Inferior parietal cortex (tissue), 1 donor: Measurements from ENCODE around the gene PPP2R5D.
A peak's percentile ranks its signal among the peaks of the same experiment; 100 is the strongest.
"Not testable (repeated sequence)": the region's sequence is repeated elsewhere in the genome, so short reads cannot be mapped to it uniquely, and the experiment has no call there.

Source experiments
- DNase-seq: peaks from one replicate; pipeline ENCODE4 v3.0.0-alpha.2; 2016; ENCODE audit errors: extremely low spot score

Gene PPP2R5D

GRCh38 chr6:42989923-42990322, 5.6 kb downstream of the PPP2R5D start:
- no peak for DNase-seq

DNA sequence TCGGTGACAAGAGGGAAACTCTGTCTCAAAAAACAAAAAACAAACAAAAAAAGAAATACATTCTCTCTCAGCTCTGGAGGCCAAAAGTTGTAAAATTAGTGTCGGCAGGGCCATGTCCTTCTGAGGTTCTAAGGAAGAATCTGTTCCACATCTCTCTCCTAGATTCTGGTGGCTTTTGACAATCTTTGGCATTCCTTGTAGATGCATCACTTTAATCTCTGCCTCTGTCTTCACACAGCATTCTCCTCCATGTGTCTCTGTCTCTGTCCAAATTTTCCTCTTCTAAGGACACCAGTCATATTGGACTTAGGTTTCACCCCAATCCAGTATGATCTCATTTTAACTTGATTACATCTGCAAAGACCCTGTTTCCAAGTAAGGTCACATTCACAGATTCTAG, 9.1 kb downstream of the PPP2R5D start:
- no peak for DNase-seq

DNA sequence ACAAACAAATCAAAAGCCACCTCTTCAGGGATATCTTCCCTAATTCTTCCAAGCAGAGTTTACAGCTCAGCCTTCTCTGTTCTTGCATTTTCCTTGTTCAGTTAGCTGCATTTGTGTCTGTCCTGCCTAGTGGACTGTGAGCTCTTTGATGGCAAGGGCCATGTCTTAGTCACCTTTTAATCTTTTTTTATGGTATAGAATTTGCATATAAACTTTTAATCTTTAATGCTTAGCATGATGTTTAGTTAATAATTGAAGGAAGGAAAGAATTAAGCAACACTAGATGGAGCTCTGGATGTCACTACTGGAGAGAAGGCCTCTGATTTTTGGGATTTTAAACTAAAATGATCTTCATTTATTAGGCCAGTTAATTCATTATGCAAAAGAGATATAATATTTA, 12.1 kb downstream of the PPP2R5D start:
- DNase-seq: no peak

DNA sequence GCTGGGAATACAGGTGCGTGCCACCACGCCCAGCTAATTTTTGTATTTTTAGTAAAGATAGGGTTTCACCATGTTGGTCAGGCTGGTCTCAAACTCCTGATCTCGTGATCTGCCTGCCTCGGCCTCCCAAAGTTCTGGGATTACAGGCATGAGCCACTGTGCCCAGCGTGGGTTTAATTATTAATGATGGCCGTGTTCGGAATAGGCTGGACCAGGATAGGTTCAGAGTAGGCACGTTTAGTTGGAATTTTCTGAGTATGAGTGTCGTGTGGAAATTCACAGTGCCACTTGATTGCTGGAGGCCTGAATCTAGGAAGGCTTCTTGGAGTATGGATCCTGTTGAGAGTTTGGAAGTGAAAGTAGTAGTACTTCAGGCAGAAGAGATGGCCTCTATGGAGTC, 13.8 kb downstream of the PPP2R5D start:
- DNase-seq: not testable (repeated sequence)

DNA sequence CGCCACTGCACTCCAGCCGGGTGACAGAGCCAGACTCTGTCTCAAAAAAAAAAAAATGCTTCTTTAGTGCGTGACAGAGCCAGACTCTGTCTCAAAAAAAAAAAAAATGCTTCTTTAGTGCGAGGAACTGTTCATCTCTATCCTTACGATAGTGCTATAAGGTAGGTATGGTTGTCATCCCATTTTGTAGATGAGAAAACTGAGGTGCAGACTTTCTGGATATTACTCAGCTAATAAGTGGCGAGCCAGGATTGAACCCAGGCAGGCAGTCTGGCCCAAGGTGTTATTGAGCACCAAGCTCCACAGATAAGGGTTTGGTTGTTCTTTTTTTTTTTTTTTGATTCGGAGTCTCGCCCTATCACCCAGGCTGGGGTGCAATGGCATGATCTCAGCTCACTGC, 17.5 kb downstream of the PPP2R5D start:
- DNase-seq: no peak

DNA sequence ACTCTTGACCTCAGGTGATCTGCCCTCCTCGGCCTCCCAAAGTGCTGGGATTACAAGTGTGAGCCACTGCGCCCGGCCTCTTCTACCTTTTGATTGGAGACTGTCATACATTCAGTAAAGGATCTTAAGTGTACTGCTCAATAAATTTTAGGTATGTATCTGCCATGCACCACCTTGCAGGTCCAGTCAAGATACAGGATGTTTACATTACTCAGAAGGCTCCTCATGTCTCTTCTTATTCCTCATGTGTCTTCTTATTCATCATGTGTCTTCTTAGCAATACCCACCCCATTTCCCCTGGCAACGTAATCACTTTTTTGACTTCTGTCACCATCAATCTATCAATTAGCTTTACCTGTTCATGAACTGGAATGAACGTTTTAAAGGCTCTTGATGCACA, 21.5 kb downstream of the PPP2R5D start:
- no peak for DNase-seq

- no peak for DNase-seq
Observed at GRCh38 chr6:43006251-43006650, 21.9 kb downstream of the PPP2R5D start.

DNA sequence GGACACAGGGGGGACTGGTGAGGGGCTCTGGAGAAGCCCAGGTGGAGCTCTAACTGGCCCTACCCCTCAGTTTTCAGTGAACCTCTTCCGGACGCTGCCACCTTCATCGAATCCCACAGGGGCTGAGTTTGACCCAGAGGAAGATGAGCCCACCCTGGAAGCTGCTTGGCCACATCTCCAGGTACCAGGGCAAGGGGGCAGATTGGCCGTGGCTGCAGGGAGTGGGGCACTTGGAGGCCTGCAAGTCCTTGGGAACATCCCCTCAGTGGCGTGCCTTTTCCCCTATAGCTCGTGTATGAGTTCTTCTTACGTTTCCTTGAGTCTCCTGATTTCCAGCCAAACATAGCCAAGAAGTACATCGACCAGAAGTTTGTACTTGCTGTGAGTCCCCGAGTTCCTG, 22.8 kb downstream of the PPP2R5D start:
- DNase-seq: no peak

GRCh38 chr6:43009124-43009523, 24.8 kb downstream of the PPP2R5D start:
- no peak for DNase-seq

DNA sequence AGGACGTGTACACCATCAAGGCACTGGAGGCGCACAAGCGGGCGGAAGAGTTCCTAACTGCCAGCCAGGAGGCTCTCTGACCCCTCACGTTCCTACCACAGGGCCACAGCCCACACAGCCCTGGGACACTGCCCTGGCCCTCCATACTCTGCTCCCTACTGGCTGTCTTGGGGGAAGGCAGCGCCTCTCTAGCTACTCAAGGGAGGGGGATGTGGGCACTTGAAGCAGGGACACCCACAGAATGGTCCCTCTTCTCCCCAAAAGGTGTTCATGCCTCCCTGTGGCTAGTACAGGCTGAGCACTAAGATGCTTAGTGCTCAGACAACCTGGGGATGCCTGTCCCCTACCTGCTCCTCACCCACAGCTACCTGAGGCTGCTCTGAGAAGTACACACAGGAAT, 26.8 kb downstream of the PPP2R5D start:
- DNase-seq: no peak

- no peak for DNase-seq
Observed at GRCh38 chr6:43012364-43012763, 28.0 kb downstream of the PPP2R5D start.

DNA sequence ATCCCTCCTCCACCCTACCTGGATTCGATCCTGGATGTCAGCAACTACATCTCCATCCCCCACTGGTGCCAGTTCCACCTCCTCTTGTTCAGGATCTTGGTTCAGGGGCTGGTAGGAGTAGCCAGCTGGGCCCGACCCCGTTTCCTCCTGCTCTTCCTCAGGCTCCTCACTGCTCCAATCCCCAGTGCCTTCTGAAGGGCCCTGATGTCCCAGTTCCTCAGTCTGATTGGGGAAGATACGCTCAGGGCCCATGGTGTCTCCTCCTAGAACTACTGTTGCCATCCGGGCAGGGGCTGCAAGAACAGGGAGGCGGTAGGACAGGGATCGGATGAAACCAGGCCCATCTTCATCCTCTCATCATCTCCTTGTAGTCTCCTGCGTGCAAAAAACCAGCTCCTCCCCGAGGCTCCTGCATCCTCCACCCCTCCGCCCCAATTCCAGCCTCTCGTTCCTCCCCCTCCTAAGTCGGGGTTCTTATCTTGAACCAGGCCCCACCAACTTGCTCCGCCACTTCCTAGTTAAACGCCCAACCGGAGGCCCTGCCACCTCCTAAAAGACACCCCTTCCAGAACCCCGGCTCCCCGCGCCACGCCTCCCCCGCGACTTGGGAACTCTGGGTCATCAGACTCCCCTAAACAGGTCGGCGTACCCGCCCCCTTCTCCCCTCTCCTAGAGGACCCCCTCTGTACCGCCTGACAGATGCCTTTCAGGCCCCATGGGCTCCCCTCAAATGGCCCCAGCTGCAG, 28.9 kb downstream of the PPP2R5D start:
- DNase-seq: peak; percentile 21

- DNase-seq: peak; percentile 100
Observed at GRCh38 chr6:43013843-43014433, 29.6 kb downstream of the PPP2R5D start, which contains the start of the genes KLHDC3 and MEA1. KLHDC3 (plus strand) TSS chr6:43014249; CDS start chr6:43017193, 2,944 bp downstream. MEA1 (minus strand) TSS chr6:43013946; CDS start chr6:43013813, 133 bp downstream.

DNA sequence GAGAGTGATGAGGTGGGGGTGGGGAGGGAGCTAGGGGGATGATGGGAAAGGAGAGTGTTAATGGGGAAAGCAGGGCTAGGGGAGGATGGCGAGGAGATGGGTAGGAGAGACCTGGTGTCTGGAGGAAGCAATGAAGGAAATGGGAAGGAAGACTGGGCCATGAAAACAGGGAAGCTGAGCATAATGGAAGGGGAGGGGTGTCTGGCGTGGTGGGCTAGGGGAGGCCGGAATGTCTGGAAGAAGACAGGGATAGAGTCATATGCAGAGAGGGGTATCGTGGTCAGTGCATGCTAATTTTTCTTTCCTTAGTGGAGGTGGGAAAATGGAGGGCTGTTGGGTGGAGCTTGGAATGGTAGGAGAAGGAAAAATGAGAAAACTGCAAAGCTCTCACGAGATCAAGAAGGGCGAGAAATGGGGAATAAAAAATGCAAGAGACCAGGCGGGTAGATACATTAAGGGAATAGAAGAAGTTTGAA, 30.1 kb downstream of the PPP2R5D start:
- peak; percentile 16 for DNase-seq

DNA sequence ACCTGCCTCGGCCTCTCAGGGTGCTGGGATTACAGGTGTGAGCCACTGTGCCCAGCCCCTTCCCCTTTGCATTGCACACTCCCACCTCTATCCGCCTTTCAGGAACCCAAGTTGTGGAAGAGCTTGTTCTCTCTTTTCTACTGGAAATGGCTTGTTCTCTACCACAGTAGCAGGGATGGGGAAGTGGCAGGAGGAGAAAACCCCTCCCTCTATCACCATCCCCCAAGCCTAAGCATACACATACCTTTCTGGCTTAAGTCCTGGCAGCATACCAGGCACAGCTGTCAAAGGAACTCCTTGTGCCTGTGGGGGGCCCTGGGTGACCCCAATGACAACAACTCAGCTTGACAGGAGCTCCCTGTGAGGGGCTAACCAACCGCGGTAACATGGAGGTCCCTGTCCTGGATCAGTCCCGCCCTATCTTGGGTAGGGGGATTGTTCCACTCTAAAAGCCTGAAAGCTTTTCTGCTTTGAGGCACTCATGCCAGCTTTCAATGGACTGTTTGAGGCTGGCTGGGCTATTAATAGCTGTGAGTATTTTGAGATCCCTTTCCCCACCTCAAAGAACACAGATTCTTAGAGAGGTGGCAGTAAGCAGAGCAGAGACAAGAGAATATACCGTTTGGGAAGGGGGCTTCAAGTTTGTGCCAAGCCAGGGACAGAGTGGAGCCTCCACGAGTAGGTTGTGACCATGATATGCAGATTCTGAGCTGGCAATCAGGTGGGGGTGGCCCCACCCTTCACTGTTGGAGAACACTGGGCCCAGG, 32.0 kb downstream of the PPP2R5D start:
- DNase-seq: no peak

DNA sequence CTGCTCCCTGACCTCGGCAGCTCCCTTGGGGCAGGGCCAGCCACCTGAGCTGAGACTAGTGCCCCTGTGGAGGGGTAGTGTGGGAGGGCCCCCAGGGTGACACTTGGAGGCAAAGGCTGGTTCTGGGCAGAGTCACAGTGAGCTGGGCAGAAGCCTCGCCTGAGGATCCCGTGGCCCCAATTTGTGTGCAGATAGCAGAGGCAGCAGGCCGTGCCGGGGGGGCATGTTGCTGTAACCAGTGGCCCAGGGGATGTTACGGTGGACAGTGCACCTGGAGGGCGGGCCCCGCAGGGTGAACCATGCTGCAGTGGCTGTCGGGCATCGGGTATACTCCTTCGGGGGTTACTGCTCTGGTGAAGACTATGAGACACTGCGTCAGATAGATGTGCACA, 32.6 kb downstream of the PPP2R5D start:
- no peak for DNase-seq

GRCh38 chr6:43019152-43019551, 34.8 kb downstream of the PPP2R5D start:
- DNase-seq: no peak

GRCh38 chr6:43020052-43020705, 35.8 kb downstream of the PPP2R5D start:
- no peak for DNase-seq

DNA sequence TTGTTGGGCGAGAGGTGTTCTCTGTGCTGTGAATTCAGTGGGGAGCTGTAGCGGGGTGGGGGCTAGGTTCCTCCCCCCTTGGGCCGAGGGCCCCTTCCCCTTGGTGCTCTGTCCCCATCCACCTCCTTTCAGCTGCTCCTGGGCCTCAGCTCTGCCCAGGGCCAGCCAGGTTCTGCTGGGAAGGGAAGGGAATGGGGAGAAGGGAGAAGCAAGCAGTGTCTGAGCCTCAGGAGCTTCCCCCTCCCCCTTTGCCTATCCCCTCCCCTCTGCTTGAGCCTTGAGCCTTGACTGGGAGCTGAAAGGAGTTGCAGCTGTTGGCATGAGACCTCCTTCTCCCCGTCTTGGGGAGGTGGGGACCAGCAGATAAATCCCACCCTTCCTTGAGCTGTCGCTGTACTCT, 36.5 kb downstream of the PPP2R5D start:
- no peak for DNase-seq

- peak; percentile 82 for DNase-seq
Observed at GRCh38 chr6:43021270-43022047, 37.1 kb downstream of the PPP2R5D start, which contains the start of gene RRP36. RRP36 (plus strand) TSS chr6:43021623; CDS start chr6:43021655, 32 bp downstream.

GRCh38 chr6:43024436-43024835, 40.1 kb downstream of the PPP2R5D start:
- no peak for DNase-seq
